HG03571 (cell line): ENCODE measurements around the gene SLC25A53.

Experiments used
- ATAC-seq: cut with Tn5 transposase; IDR thresholded peaks from one replicate; pipeline ENCODE4 v1.9.1; 2021; ENCODE audit not compliant: unreplicated experiment

The SLC25A53 gene, protein sequence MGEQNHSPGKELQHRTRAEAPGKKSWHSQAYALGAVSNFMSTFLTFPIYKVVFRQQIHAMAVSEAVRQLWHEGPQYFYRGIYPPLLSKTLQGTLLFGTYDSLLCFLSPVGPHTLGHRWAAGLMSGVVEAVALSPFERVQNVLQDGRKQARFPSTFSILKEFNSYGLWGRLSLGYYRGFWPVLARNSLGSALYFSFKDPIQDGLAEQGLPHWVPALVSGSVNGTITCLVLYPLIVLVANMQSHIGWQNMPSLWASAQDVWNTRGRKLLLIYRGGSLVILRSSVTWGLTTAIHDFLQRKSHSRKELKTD

DNA sequence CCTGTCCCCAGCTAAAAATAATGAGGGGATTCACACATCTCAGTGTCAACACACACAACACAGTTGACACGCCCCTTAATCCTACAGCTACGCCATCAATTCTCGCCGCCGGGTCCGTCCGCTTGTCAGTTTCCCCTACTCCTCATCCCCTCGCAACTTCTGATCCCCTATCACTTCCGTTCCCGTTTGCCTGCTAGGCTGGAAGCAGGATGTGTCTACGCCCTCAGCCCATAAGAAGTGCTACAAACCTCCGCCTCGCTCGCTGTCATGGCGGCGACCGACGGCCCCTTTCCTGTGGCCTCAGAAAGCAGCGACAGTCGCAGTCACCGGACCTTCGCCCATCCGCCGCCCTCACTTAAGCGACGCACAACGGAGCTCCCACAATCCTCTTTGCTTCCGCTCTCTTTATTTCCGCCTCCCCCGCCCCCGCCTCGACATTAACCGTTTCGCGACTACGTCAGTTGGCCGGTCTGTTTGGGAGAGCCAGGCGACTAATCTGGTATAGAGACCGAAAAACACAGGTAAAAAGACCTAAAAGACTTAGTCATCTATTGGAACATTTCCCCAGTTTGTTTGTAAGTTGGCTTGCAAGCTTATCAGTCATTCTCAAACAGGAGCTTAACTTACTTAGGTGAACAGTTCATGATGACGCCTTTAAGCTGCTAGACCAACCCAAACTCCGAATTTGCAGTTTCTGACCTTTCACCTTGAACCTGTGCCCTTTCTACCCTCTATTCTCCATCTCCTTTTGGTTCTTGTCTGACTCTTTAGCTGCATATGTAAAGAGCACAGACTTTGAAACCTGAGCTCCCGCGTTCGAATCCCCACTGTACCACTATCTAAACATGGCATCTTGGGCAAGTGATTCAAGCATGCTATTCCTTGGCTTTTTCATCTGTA is at the start of gene SLC25A53:
SLC25A53 (minus strand) TSS at position 380 of the 900 bp plus-strand sequence. CDS start 51,752 bp downstream, outside the sequence.
- peak; percentile 94 for ATAC-seq

DNA sequence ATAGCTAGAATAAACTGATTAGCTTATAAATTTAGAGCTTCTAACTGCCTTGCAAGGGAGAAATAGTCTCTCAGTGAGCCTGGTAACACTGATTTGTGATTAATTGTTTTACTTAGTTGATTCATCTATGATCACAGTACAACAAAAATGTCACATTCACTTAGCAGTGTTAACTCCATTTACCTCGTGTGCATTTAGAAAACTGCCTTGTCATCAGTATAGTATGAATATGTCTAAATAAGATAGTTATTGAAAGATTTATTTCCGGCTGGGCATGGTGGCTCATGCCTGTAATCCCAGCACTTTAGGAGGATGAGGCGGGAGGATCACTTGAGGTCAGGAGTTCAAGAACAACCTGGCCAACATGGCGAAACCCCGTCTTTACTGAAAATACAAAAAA is 48.7 kb upstream of the SLC25A53 start:
- no peak for ATAC-seq

DNA sequence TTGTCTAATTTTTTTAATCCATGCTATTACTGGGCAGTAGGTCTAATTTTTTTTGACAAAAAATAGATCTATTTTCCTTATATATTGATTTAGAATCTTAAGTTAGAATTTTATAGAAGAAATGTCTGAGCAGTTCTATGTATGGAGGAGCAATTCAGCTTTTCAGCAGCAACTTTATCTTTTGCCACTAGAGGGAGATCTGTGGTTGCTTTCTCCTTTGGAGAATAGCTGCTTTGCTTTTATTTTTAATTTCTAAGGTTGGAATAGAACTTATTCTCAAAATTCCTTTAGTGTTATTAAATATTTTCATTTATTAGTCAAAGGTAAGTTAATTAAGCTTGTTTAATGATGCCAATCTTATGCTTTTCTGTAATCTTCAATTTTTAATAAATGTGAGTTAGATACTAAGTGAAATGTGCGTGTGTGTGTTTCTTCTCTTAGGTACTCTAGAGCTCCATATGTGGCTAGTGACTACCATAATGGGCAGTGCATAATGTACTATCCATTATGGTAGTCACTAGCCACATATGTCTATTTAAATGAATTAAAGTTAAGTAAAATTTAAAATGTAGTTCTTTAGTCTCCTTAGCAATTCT is 38.8 kb upstream of the SLC25A53 start:
- ATAC-seq, result no peak

DNA sequence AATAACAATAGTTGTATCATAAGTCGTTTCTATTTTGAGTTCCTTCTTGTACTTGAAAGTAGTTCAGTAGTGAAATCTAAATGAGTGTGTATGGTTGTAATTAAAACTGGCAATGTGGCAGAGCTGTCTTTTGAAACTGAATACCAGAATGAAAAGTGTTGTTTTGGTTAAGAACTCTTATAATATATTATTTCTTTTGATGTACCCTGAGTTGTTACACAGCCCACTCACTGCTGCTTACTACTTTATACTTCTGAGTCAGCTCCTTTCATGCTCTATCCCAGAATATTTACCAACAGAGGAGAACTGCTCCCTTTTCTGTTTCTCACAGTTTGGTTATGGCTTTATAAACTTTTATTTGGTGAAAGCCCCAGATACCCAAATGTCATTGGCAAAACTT is 38.2 kb upstream of the SLC25A53 start:
- ATAC-seq, result no peak

DNA sequence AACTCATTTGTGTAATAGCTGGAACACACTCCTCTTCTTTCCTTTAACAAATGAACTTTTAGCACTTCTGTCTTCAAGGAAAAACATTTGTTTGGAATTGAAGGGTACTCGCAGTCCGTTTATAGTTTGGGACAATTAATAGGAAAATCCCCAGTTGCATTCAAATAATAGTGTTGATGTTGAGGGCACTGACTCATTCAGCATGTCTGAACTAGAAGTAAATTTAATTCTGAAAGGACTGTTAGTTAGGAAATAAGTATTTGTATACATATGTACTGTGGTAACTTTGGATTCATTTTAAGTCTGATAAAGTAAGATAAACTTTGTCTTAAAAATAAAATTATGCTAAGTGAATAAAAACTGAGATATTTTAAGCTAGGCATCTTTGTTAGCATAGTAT is 36.7 kb upstream of the SLC25A53 start:
- no peak for ATAC-seq

DNA sequence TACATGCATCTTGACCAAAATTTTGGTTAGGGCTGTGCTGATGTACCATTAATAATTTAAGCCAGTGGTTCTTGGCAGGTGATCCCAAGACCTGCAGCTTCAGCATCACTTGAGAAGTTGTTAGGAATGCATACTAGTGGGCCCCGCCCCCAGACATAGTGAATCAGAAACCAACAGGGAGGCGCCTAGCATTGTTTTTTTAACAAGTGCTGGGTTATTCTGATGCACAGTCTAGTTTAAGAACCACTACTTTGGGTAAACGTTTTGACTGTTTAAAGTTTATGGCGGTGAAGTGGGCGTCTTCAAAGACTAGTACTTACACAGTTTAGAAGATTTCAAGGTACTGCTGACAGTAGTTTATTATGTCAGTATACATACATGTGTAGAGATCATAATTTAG is 33.0 kb upstream of the SLC25A53 start:
- no peak for ATAC-seq

DNA sequence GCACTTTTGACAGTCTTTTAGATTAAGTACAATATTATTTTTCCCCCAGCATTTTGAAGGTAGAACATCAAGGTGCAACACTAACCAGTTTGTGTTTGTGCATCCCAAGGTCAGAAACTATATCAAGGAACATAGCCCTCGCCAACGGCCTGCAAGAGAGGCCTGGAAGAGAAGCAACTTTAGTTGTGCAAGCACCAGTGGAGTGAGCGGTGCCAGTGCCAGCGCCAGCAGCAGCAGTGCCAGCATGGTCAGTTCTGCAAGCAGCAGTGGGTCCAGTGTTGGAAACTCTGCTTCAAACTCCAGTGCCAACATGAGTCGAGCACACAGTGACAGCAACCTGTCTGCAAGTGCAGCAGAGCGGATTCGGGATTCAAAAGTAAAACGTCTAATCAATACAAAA is 31.1 kb upstream of the SLC25A53 start:
- no peak for ATAC-seq

DNA sequence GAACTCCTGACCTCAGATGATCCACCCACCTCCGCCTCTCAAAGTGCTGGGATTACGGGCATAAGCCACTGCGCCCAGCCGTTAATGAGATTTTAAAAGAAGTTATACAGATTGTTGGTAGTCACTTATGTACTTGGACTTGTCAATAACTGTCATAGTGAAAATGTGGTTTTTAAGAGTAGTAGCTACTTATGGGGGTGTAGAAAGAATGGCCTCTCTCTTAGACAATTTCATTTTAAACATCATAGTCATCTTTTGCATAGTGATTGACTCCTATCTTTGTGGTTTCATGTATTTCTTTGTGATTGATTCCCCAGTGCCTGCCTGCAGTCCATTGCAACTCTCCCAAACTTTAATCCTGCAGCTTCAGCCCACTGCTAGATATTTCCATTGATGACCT is 26.9 kb upstream of the SLC25A53 start:
- no peak for ATAC-seq

DNA sequence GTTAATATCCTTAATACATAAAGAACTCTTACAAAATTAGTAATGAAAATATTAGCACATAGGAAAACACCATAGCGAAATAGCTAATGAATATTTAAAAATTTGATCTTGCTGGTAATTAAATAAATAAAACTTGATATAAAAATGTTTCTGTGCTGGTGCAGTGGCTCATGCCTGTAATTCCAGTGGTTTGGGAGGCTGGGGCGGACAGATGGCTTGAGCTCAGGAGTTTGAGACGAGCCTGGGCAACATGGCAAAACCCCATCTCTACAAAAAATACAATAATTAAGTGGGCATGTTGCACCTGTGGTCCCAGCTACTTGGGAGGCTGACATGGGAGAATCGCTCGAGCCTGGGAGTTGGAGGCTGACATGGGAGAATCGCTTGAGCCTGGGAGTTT is 17.0 kb upstream of the SLC25A53 start:
- no peak for ATAC-seq

DNA sequence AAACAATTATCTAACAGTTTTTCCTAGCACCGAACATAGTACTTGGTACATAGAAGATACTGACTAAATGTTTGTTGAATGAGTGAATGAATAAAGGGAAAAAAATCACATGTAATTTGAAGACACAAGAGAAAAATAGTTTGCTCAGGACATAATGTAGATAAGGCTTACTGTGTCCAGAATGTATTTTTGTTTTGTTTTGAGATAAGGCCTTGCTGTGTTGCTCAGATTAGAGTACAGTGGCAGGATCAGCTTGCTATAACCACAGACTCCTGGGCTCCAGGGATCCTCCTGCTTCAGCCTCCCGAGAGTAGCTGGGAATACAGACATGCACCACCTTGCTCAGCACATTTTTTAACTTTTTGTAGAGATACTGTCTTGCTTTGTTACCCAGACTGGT is 16.0 kb upstream of the SLC25A53 start:
- ATAC-seq, result no peak

DNA sequence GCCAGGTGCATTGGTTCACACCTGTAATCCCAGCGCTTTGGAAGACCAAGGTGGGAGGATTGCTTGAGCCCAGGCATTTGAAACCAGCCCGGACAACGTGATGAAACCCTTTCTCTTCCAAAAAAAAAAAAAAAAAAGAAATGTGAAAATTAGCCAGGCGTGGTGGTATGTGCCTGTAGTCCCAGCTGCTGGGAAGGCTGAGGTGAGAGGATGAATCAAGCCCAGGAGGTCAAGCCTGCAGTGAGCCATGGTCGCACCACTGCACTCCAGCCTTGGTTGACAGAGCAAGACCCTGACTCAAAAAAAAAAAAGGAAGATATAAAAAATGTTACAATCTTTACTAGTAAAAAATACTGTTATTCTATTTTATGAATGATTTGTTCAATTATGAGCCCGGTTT is 15.3 kb upstream of the SLC25A53 start:
- ATAC-seq, result no peak

DNA sequence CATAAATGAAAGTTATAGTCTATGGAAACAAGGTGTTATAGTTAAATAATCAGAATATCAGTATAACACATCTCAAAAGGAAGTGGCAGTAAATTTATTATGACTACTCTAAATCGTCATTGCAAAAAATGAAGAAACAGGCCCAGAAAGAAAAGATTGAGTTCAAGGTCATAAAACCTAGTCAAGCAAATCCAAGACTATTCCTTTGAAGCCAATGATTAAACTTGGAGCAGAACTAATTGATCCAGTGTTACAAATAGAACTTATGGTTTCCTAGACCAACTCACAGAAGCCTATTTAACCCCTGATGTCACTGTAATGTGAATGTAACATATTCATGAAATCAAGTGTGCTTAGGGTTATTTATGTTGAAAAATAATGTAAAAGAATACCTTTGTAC is 11.3 kb upstream of the SLC25A53 start:
- ATAC-seq, result no peak

DNA sequence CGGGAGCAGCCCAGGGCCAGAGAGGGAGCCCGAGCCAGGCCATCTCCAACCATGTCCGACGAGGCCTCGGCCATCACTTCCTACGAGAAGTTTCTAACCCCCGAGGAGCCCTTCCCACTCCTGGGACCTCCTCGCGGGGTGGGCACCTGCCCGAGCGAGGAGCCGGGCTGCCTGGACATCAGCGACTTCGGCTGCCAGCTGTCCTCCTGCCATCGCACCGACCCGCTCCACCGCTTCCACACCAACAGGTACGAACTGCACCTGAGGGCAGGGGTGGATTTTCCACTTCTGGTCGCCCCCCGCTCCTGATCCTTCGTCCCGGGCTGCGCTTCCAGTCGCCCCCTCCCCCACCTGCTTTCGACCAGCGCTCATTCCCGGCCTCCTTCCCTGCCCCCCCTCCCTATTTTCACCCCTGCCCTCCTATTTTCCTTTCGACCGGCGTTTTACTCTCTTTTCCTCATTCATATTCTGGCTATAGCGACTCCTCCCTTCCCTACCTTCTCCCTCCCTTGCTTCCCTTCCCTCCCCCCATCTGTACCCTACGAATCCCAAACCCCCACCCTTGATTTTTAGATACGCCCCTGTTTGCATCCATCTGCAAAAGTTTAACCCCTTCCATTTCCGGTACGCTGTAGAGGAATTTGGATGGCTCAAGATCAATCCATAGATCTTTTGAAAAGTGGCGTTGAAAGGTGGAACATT is 10.1 kb upstream of the SLC25A53 start:
- ATAC-seq, result no peak

DNA sequence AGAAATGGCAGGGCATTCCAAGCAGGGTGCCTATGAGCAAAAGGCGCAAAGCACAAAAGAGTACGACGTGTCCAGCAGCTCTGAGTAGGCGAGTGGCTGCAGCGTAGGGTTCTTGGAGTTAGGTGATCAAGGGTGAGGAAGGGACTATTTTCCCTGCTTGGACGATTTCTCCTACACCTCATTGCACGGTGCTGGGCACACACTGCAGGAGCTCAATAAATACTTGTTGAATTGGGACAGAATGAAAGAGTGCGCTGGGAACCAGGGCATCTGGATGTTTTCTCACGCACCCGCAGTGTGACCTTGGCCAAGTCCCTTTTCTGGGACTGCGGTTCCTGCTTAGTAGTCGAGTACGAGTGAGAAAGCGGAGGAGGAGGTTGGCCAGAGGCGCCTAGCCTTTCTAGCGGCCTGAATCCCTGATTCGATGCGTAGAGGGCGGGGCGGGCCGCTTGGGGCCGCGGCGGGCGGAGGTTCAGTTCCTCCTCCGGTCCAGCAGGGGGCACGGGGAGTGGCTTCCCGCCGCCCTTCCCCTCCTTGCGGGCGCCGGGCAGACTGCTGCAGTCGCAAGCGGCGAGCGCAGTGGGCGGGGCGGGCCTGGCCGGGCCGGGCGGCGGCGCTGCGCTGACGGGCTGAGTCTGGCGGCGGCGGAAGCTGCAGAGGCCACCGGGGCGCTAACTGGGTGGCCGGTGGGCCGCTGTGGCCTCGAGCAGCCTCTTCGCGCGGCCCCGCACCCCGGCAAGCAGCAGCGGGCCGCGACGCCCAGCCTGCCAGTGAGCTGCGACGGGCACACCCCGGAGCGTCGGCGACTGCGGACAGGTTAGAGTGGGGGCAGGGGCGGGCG is 9.3 kb upstream of the SLC25A53 start, which contains the start of gene FAM199X:
FAM199X (plus strand) TSS at position 560 of the 841 bp plus-strand sequence. CDS start 333 bp downstream, outside the sequence.
- ATAC-seq, result peak; percentile 95

DNA sequence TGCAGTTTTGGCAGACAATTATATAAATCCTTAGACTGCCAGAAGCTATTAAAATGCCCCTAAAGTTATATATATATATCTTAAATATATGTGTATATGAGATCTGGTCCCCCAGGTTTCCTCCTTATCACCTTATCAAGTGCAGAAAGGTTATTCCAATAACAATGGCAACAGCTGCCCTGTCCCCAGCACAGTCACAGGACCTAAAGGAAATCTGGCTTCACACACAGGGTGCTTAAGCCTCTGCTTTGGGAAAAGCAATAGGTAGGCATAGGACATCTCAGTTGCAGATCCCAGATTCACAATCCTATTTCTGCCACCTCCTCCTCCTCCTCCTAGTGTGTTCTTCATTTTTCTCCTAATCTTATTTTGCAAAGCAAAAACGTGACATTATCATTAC is 5.8 kb downstream of the SLC25A53 start:
- no peak for ATAC-seq

DNA sequence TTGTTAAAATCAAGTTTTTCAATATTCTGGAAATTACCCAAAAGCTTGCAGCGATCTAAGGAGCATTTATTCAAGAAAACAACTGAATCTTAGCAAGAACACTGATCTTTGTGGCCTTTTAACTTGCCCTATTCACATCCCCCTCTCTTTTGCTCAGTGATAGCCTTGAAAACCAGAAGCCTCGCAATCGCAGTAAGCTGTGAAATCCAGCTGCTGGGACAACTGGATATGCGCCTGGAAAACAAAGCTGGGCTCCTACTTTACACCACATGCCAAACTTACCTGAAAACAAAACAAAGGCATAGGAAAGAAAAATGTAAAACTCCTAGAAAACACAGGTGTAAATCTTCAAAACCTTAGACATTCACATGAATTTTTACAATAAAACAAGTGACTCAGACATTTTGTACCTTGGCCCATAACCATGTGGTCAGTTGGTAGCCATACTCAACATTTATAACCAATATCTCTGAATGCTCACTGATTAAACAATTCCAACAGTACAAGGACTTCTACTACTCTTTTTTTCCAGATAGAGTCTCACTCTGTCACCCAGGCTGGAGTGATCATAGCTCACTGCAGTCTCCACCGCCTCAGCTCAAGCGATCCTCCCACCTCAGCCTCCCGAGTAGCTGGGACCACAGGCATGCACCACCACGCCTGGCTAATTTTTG is 15.6 kb downstream of the SLC25A53 start:
- ATAC-seq, result no peak

DNA sequence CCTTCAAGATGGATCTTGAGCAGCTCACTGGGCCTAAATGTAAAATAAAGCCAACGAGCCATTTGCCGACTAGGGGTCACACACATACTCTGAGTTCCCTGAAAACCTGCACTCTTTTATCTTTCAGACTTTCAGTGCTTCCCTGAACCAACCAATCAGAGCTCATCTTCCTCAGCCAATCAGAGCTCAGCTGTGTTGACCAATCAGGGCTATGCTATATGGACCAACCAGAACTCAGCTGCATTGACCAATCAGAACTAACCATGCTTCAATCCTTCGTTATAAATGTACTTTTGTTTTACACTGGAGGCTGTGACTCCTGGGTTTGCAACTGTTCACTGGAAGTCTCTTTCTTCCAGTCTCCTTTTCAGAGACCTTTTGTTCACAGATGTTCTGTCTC is 19.3 kb downstream of the SLC25A53 start:
- no peak for ATAC-seq

DNA sequence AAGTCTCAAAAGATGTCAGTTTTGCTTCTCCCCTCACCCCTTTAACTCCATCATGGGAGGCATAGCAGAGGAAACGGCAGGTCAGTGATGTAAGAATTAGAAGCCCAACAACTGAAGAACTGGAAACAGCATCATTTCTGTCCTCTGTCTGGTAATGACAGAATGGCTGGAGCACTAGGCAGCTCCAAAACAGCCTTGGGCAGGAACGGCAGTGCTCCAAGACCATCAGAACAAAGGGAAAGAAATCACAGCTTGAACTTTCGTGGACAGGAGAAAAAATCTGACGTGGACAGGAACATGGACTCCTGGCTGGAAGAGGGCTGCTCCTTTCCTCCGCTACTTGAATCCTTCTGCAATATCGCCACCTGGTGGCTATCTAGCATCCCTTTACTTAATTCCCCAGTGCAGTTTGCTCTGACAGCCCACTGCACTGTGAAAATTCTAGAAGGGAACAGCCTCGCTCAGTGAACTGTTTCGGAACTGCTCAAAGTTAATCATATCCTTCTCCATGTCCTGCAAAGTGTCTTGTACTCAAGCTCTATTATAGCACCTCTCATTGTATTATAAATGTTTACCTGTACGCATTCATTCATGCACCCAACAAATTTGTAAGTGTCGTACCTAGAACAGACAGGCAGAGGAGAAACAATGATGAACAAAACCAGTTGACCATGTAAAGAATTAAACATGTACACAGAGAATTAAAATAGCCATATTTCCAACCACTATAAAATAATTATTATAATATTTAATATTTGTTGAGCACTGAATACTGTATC is 20.4 kb downstream of the SLC25A53 start:
- ATAC-seq, result peak; percentile 88

DNA sequence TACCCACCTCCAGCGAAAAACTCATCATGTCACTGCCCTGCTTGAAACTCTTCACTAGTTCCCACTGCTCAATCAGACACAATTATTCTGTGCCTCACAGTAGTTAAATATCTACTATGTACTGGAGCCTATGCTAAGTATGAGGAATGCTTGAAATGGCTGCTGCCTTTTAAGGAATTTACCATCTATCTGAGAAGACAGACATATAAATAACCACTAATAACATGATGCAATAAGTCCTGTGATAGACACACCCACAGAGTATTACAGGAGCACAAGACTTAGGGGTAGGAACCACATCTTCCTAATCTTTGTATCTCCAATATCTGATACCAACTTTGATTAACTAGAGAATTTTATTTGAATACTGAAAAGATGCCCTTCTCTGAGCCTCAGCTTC is 21.1 kb downstream of the SLC25A53 start:
- no peak for ATAC-seq
